Measurements from ENCODE around the gene KCNMA1.

The KCNMA1 gene

GRCh38 chr10:77023396-77023795, 614.2 kb downstream of the KCNMA1 start:
- no peak for DNase-seq

GRCh38 chr10:77022671-77023070, 614.9 kb downstream of the KCNMA1 start:
- DNase-seq, result no peak

- no peak for DNase-seq
Observed at GRCh38 chr10:77021966-77022490, 615.6 kb downstream of the KCNMA1 start.

- DNase-seq, result no peak
Observed at GRCh38 chr10:77020426-77021040, 617.1 kb downstream of the KCNMA1 start.

GRCh38 chr10:77016855-77017254, 620.8 kb downstream of the KCNMA1 start:
- DNase-seq, result no peak

- DNase-seq, result no peak
Observed at GRCh38 chr10:77016278-77016815, 621.3 kb downstream of the KCNMA1 start.

- DNase-seq, result no peak
Observed at GRCh38 chr10:77015360-77015759, 622.2 kb downstream of the KCNMA1 start.

- no peak for DNase-seq
Observed at GRCh38 chr10:77012812-77013500, 624.7 kb downstream of the KCNMA1 start.

- no peak for DNase-seq
Observed at GRCh38 chr10:77011874-77012811, 625.5 kb downstream of the KCNMA1 start.

GRCh38 chr10:77010430-77010829, 627.2 kb downstream of the KCNMA1 start:
- DNase-seq, result no peak

GRCh38 chr10:77007834-77008233, 629.8 kb downstream of the KCNMA1 start:
- no peak for DNase-seq

GRCh38 chr10:77006836-77007511, 630.6 kb downstream of the KCNMA1 start:
- DNase-seq, result no peak

GRCh38 chr10:77005871-77006270, 631.7 kb downstream of the KCNMA1 start:
- no peak for DNase-seq

- no peak for DNase-seq
Observed at GRCh38 chr10:77004917-77005564, 632.6 kb downstream of the KCNMA1 start.

GRCh38 chr10:77002872-77003271, 634.7 kb downstream of the KCNMA1 start:
- DNase-seq, result no peak

- no peak for DNase-seq
Observed at GRCh38 chr10:77001206-77001605, 636.4 kb downstream of the KCNMA1 start.

- no peak for DNase-seq
Observed at GRCh38 chr10:76998451-76998850, 639.2 kb downstream of the KCNMA1 start.

- no peak for DNase-seq
Observed at GRCh38 chr10:76997631-76998030, 640.0 kb downstream of the KCNMA1 start.

- no peak for DNase-seq
Observed at GRCh38 chr10:76995023-76995422, 642.6 kb downstream of the KCNMA1 start.

GRCh38 chr10:76993213-76993612, 644.4 kb downstream of the KCNMA1 start:
- DNase-seq, result no peak

GRCh38 chr10:76992467-76992866, 645.1 kb downstream of the KCNMA1 start:
- DNase-seq, result no peak

- no peak for DNase-seq
Observed at GRCh38 chr10:76991621-76992020, 646.0 kb downstream of the KCNMA1 start.
